ENCODE results near the gene MVD. TPM values are rescaled to one million over a fixed set of nuclear protein-coding genes. Genes with fewer than 3 reads are reported as not detected.

Gene MVD
- total and polyA plus RNA-seq, 10 of the 15 experiments (the other 5 are each of a cell fraction or from before 2014, with no cell fraction given), result 5.0 to 147 (median 65.0) TPM

DNA sequence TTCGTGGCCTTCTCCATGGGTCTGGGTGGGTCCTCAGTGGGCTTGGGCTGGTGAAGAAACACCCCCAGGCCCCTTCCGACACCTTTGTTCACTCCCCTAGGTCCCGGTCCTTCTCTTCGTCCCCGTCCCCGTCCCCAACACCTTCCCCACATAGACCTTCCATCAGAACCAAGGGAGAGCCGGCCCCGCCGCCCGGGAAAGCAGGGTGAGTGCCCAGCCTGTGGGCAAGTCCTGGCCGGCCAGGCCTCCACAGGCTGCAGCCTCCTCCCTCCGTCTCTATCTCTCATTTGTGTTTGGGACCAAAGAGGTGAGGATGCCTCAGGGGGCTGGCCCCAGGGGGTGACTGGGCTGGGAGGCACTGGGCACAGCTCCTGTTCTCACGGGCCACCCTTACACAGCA is 39.0 kb downstream of the MVD start:
- no peak overlapping the region for H3K4me2 ChIP-seq (ENCODE audit: control insufficient read depth, insufficient read depth)
- H3K27me3 ChIP-seq (replicated peaks in 1 of 2; ENCODE audit: control insufficient read depth in 2 of 2, insufficient read depth in 2 of 2, low read length in 1 of 2), result no peaks in the 10 kb centered on the region
- no peak overlapping the region for H3K9ac ChIP-seq (ENCODE audit: control insufficient read depth, insufficient read depth, low read length)
- WGBS (ENCODE audit: insufficient coverage, insufficient replicate concordance, low lambda C conversion rate, missing lambda C conversion rate), result 94% methylated on average over 13 of the region's 13 CpGs
- H3K36me3 ChIP-seq (ENCODE audit: control insufficient read depth in 2 of 2, insufficient read depth in 2 of 2, low read length in 1 of 2), result peaks cover 13 to 59% of the 10 kb centered on the region in 2 experiments; a peak in 3 of 4 replicates
- ChIA-PET RAD21 (ENCODE audit: unreplicated experiment) (no interaction called here), CTCF (no interaction called here), SMC1A (ENCODE audit: uncharacterized antibody, unreplicated experiment) (no interaction called here), POLR2A (no interaction called here)
- BruUV-seq (replicated peaks), result no TSS peak
- no peaks in the 10 kb centered on the region for H3K4me1 ChIP-seq (ENCODE audit: control insufficient read depth, insufficient read depth, low read length)
- no peak for ATAC-seq
- no peak overlapping the region for H3K27ac ChIP-seq (ENCODE audit: control insufficient read depth, insufficient read depth)
- H2AFZ ChIP-seq (ENCODE audit: control insufficient read depth, low read depth, low read length), result no peak overlapping the region
- no peaks in the 10 kb centered on the region for H3K79me2 ChIP-seq (ENCODE audit: control insufficient read depth, insufficient read depth, low read length)
- FAIRE-seq, result no peak
- TF ChIP-seq SREBF1 (IDR thresholded peaks at IDR 0.05; ENCODE audit: low read length) (no peak), POLR2A (IDR thresholded peaks at IDR 0.05; ENCODE audit: low read depth, low read length) (peak; percentile 17; the same call in 1 of the 2 replicates)
- H3K9me3 ChIP-seq (replicated peaks; ENCODE audit: control insufficient read depth, insufficient read depth, low read length), result no peaks in the 10 kb centered on the region
- in situ Hi-C loops (cut with MboI) (loop anchor here (5.0 kb wide), 1 partner anchor 52 kb away; the partner anchor contains the start of gene ZC3H18), intact Hi-C loops (cut with micrococcal nuclease; ENCODE audit: unreplicated experiment) (no loop called here)
- H4K20me1 ChIP-seq (ENCODE audit: control insufficient read depth, insufficient read depth), result no peaks in the 10 kb centered on the region
- DNase-seq (ENCODE audit: low read depth, low spot score), result no peak
- no peak overlapping the region for H3K4me3 ChIP-seq

DNA sequence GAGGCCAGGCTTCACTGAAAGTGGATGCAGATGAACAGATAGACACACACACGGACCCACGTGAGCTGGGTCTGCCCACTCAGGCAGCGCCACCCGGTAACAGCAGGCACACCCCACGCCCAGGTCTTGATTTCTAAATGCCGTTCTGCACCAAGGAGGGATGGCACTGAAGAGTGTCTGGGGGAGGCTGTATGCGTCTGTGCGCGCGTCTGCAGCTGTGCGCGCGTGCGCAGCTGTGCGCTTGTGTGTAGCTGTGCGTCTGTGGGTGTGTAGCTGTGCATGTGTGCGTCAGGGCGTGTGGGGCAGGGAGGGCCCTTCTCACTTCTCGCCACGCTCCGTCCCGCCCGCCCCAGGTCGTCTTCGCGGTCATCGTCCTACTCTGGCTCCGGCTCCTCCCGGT is 40.0 kb downstream of the MVD start:
- intact Hi-C loops (cut with micrococcal nuclease; ENCODE audit: unreplicated experiment) (no loop called here), in situ Hi-C loops (cut with MboI) (loop anchor here (5.0 kb wide), 1 partner anchor 51 kb away; the partner anchor contains the start of gene ZC3H18)
- no peaks in the 10 kb centered on the region for H3K4me1 ChIP-seq (ENCODE audit: control insufficient read depth, insufficient read depth, low read length)
- SMC1A ChIA-PET (ENCODE audit: uncharacterized antibody, unreplicated experiment), result no interaction called here
- H2AFZ ChIP-seq (ENCODE audit: control insufficient read depth, low read depth, low read length), result no peak overlapping the region
- WGBS (ENCODE audit: insufficient coverage, insufficient replicate concordance, low lambda C conversion rate, missing lambda C conversion rate), result 95% methylated on average over 29 of the region's 29 CpGs
- H3K36me3 ChIP-seq (ENCODE audit: control insufficient read depth in 2 of 2, insufficient read depth in 2 of 2, low read length in 1 of 2), result peaks cover 13 to 54% of the 10 kb centered on the region in 2 experiments; a peak in 3 of 4 replicates
- no peaks in the 10 kb centered on the region for H3K27me3 ChIP-seq (replicated peaks in 1 of 2; ENCODE audit: control insufficient read depth in 2 of 2, insufficient read depth in 2 of 2, low read length in 1 of 2)
- H4K20me1 ChIP-seq (ENCODE audit: control insufficient read depth, insufficient read depth), result no peaks in the 10 kb centered on the region
- FAIRE-seq (no peak), ATAC-seq (no peak), DNase-seq (ENCODE audit: low read depth, low spot score) (no peak)
- RAD21 ChIA-PET (ENCODE audit: unreplicated experiment), result no interaction called here
- H3K9me3 ChIP-seq (replicated peaks; ENCODE audit: control insufficient read depth, insufficient read depth, low read length), result no peaks in the 10 kb centered on the region
- POLR2A ChIA-PET, result no interaction called here
- no peak overlapping the region for H3K4me3 ChIP-seq
- no peak overlapping the region for H3K4me2 ChIP-seq (ENCODE audit: control insufficient read depth, insufficient read depth)
- BruUV-seq (replicated peaks), result no TSS peak
- no peak overlapping the region for H3K27ac ChIP-seq (ENCODE audit: control insufficient read depth, insufficient read depth)
- TF ChIP-seq, protein P1, sequence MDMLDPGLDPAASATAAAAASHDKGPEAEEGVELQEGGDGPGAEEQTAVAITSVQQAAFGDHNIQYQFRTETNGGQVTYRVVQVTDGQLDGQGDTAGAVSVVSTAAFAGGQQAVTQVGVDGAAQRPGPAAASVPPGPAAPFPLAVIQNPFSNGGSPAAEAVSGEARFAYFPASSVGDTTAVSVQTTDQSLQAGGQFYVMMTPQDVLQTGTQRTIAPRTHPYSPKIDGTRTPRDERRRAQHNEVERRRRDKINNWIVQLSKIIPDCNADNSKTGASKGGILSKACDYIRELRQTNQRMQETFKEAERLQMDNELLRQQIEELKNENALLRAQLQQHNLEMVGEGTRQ (IDR thresholded peaks at IDR 0.05; ENCODE audit: borderline replicate concordance, low read depth, low read length), result no peak
- TF ChIP-seq MEF2A (IDR thresholded peaks at IDR 0.05; ENCODE audit: insufficient read depth, low read depth, low read length), result no peak
- TF ChIP-seq POLR2A (IDR thresholded peaks at IDR 0.05; ENCODE audit: low read depth, low read length), result 0 out of 2 replicates have a peak, but pooled peaks have one; percentile 32
- TF ChIP-seq TCF3 (IDR thresholded peaks at IDR 0.05; ENCODE audit: borderline replicate concordance, insufficient read depth, low read depth, low read length), result peak; percentile 56; the same call in 1 of the 2 replicates
- TF ChIP-seq STAT3 (IDR thresholded peaks at IDR 0.05; ENCODE audit: low read depth, low read length), result no peak
- TF ChIP-seq HDAC2 (IDR thresholded peaks at IDR 0.05), result no peak
- TF ChIP-seq, protein P2, sequence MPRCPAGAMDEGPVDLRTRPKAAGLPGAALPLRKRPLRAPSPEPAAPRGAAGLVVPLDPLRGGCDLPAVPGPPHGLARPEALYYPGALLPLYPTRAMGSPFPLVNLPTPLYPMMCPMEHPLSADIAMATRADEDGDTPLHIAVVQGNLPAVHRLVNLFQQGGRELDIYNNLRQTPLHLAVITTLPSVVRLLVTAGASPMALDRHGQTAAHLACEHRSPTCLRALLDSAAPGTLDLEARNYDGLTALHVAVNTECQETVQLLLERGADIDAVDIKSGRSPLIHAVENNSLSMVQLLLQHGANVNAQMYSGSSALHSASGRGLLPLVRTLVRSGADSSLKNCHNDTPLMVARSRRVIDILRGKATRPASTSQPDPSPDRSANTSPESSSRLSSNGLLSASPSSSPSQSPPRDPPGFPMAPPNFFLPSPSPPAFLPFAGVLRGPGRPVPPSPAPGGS (IDR thresholded peaks at IDR 0.05; ENCODE audit: borderline replicate concordance, insufficient read depth, low read depth, low read length, poor library complexity, severe bottlenecking), result peak; percentile 74
- no peak overlapping the region for H3K9ac ChIP-seq (ENCODE audit: control insufficient read depth, insufficient read depth, low read length)
- CTCF ChIA-PET, result no interaction called here
- no peaks in the 10 kb centered on the region for H3K79me2 ChIP-seq (ENCODE audit: control insufficient read depth, insufficient read depth, low read length)

Measured in GM12878 (cell line).